Spleen (tissue), 7 donors: ENCODE measurements around the gene PRTN3.

Source experiments
- CTCF ChIP-seq, 11 experiments: fragments of 200-600 bp in 7 of 11; fragments of 450-650 bp in 4 of 11; sonication (generic) in 4 of 11; IDR thresholded peaks in 8 of 11; conservative IDR thresholded peaks in 3 of 11; 1 replicate in 7 of 11; 2 replicates in 4 of 11; pipeline versions ENCODE4 v1.4.0 to v1.8.0; 2016 to 2021; ENCODE audit warnings: antibody characterized with exemption in 11 of 11, inconsistent platforms in 4 of 11, mild to moderate bottlenecking in 1 of 11
- POLR2A ChIP-seq, 3 donors: fragments of 450-650 bp; IDR thresholded peaks; one replicate each; pipeline ENCODE4 v1.5.1; 2017; ENCODE audit warnings: antibody characterized with exemption in 3 of 3, mild to moderate bottlenecking in 1 of 3
- POLR2AphosphoS5 ChIP-seq, 3 donors: sonication (generic); formaldehyde crosslinking; IDR thresholded peaks; one replicate each; pipeline ENCODE4 v1.5.1; 2017; ENCODE audit warnings: antibody characterized with exemption in 3 of 3
- donor health status: DM: no; HTN: no; CAD: no; lungs with moderate emphysema.
- donor health status: DM: no; HTN: no; CAD: no.
- donor health status: DM: no; HTN: no; CAD: no.

- TF ChIP-seq POLR2AphosphoS5 (IDR thresholded peaks at IDR 0.05) (no peak), CTCF (IDR thresholded peaks at IDR 0.05 in 8 of 11, conservative IDR thresholded peaks at IDR 0.05 in 3 of 11) (no peak), POLR2A (IDR thresholded peaks at IDR 0.05) (no peak)
Observed at GRCh38 chr19:827314-827709, 13.5 kb upstream of the PRTN3 start.
